ENCODE data around the gene ARL13B.
"Not testable (repeated sequence)": the region's sequence is repeated elsewhere in the genome, so short reads cannot be mapped to it uniquely, and the experiment has no call there.

The ARL13B gene

DNA sequence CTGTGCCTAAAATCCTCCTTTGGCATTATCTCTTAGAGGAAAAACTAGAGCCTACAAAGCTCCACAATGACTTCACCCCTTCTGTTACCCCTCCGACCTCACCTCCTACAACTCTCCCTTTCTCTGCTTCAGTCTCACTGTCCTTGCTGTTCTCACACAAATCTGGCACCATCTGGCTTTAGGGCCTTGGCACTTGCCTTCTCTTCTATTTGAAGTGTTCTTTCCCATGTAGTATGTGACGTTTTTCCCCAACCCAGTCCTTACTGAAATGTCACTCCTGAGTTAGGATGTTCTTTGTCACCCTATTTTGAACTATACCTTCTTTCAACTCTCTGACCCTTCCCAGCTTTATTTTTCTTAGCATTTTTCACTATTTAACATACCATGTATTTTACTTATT lies 39.7 kb downstream of the ARL13B start:
- Mint-ChIP-seq H3K9me3 (no peaks in the 10 kb centered on the region), H3K27ac (no peak overlapping the region), H3K4me3 (no peak overlapping the region), H3K36me3 (ENCODE audit: low read depth) (peaks cover 5% of the 10 kb centered on the region), H3K4me1 (ENCODE audit: low read depth) (peaks cover 6% of the 10 kb centered on the region), H3K27me3 (no peaks in the 10 kb centered on the region)

DNA sequence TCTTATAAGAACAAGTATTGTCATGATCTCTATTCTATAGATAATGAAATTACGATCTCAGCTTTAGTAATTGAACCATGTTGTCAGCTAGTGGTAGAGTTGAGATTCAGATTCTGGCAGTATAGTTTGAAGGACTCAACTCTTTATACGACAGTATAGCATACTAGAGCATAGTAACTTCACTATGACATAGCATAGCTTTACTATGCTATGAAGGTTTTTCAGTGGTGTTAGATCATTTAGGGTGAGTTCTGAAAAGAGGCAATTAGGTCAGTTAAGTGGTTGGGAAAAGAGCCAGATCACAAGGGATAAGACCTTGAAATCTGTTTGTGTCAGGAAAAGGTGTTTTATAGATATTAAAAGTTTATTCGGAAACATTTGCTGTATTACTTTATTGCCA lies 40.3 kb downstream of the ARL13B start:
- Mint-ChIP-seq H3K27ac (no peak overlapping the region), H3K27me3 (no peaks in the 10 kb centered on the region), H3K9me3 (no peaks in the 10 kb centered on the region), H3K36me3 (ENCODE audit: low read depth) (no peaks in the 10 kb centered on the region), H3K4me1 (ENCODE audit: low read depth) (no peaks in the 10 kb centered on the region), H3K4me3 (no peak overlapping the region)

DNA sequence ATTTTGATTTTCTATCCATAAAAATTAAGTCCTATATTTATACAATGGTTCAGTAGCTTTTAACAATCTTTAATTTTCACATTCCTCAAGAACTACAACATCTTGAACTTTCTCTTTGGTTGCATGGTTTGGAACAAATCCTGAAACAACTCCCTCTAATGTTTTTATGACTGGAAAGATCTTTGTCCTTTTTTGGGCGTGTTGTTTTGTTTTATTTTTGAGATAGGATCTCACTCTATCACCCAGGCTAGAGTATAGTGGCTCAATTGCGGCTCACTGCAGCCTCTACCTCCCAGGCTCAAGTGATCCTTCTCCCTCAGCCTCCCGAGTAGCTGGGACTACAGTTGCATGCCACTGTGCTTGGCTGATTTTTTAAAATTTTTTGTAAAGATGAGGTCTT lies 44.4 kb downstream of the ARL13B start:
- Mint-ChIP-seq H3K4me3 (no peak overlapping the region), H3K27me3 (no peaks in the 10 kb centered on the region), H3K36me3 (ENCODE audit: low read depth) (no peaks in the 10 kb centered on the region), H3K4me1 (ENCODE audit: low read depth) (no peaks in the 10 kb centered on the region), H3K27ac (no peak overlapping the region), H3K9me3 (no peaks in the 10 kb centered on the region)

DNA sequence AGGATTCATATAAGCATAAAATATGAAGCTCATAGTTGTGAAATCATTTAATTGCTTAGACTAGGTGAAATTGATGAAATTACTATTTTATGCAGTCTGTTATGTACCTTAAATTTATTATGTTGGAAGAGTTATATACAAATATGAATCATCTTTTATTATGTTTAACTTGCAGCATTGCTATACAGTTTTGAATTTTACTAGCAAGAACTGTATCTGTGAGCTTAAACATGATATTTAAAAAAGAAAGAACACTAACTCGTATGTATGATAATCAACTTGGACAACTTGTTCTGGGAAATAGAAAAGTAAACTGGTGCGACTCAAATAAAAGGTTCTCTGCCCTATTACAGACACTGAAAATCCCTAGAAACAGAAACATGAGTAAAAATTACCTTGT lies 46.7 kb downstream of the ARL13B start:
- Mint-ChIP-seq H3K4me1 (ENCODE audit: low read depth) (no peaks in the 10 kb centered on the region), H3K27ac (no peak overlapping the region), H3K4me3 (no peak overlapping the region), H3K27me3 (no peaks in the 10 kb centered on the region), H3K9me3 (no peaks in the 10 kb centered on the region), H3K36me3 (ENCODE audit: low read depth) (no peaks in the 10 kb centered on the region)

DNA sequence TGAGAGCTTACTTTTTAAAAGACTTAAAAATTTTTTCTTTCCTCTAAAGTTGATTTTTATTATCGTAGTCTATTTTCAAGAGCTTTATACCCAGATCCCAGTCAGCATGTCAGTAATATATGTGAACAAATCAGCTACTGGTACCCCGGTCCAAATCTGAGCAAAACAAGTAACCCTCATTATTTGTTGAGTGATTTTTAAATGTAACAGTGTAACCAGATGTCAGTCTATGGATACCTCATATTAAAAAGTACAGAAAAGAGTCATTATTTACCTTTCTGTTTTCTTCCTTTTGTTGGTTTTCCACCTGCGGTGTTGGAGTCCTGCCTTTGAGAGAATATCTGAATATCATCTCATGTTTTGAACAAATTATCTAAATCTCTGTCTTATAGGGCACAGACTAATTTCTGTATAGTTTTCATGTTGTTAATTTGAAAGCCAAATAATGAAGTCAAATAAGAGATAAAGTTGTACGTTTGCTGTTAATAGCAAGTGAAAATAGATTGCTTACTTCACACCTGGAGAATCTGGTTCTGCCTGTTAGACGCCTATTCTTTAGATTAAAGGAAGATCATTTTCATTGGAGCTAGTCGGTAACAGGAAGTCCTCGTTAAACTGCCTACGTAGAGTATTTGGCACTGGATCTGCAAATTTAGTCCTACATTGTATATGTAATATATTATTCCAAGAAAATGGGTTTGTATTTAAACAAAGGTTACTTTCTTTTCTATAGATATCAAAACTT lies 48.3 kb downstream of the ARL13B start, which contains the start of gene STX19:
TSS of gene STX19 (minus strand) at position 505 of the 745 bp plus-strand sequence. CDS start 13,328 bp downstream, outside the sequence.
- Mint-ChIP-seq H3K36me3 (ENCODE audit: low read depth) (no peaks in the 10 kb centered on the region), H3K27me3 (no peaks in the 10 kb centered on the region), H3K4me1 (ENCODE audit: low read depth) (no peaks in the 10 kb centered on the region), H3K9me3 (no peaks in the 10 kb centered on the region), H3K4me3 (no peak within 1 kb of the TSS), H3K27ac (no peak within 1 kb of the TSS)

DNA sequence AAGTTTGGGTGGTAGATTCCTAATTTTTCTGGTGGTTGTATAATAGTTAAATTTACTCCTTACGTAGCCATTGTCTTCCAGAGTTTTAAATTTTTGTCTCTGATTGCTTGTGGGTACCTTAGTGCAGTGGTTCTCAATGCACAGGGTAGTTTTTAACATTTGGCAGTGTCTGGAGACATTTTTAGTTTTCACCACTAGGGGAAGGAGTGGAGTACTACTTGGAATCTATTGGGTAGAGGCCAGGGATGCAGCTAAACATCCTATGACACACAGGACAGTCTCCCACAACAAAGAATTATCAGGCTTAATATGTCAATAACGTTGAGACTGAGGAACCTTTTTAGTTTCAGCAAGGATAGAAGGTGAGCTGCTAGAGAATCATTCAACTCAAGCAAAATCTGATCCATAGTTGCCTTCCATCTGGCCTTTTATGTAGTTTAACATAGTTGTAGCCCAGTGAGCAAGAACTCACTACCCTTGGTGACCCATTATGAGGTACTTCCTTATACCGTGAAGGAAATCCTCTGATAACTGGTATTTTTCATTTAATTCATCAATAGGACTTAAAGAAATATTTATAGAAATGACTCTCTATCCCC lies 57.1 kb downstream of the ARL13B start:
- H3K4me3 Mint-ChIP-seq = no peak overlapping the region
- H3K4me1 Mint-ChIP-seq (ENCODE audit: low read depth) = no peaks in the 10 kb centered on the region
- peaks cover 6% of the 10 kb centered on the region for H3K36me3 Mint-ChIP-seq (ENCODE audit: low read depth)
- H3K27me3 Mint-ChIP-seq = no peaks in the 10 kb centered on the region
- H3K9me3 Mint-ChIP-seq = no peaks in the 10 kb centered on the region
- no peak overlapping the region for H3K27ac Mint-ChIP-seq

DNA sequence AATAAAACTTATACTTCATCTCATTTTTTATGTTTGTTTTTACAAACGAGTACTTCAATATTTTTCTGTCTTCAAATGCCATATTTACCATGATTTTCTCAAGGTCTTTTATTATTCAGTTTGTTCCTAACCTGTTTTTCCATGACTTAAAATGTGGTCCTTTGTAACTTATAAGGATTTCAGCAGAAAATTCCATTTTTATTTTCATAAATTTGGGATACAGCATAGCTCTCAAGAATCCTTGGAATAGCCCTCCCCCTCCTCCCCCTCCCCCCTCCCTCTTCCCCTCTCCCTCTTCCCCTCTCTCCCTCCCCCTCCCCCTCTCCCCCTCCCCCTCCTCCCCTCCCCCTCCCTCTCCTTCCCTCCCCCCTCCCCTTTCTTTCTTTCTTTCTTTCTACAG lies 63.3 kb downstream of the ARL13B start:
- no peak overlapping the region for H3K4me3 Mint-ChIP-seq
- peaks cover 4% of the 10 kb centered on the region for H3K4me1 Mint-ChIP-seq (ENCODE audit: low read depth)
- H3K9me3 Mint-ChIP-seq = no peaks in the 10 kb centered on the region
- peaks cover 13% of the 10 kb centered on the region for H3K36me3 Mint-ChIP-seq (ENCODE audit: low read depth)
- no peaks in the 10 kb centered on the region for H3K27me3 Mint-ChIP-seq
- H3K27ac Mint-ChIP-seq = peak overlapping the region; percentile 71

DNA sequence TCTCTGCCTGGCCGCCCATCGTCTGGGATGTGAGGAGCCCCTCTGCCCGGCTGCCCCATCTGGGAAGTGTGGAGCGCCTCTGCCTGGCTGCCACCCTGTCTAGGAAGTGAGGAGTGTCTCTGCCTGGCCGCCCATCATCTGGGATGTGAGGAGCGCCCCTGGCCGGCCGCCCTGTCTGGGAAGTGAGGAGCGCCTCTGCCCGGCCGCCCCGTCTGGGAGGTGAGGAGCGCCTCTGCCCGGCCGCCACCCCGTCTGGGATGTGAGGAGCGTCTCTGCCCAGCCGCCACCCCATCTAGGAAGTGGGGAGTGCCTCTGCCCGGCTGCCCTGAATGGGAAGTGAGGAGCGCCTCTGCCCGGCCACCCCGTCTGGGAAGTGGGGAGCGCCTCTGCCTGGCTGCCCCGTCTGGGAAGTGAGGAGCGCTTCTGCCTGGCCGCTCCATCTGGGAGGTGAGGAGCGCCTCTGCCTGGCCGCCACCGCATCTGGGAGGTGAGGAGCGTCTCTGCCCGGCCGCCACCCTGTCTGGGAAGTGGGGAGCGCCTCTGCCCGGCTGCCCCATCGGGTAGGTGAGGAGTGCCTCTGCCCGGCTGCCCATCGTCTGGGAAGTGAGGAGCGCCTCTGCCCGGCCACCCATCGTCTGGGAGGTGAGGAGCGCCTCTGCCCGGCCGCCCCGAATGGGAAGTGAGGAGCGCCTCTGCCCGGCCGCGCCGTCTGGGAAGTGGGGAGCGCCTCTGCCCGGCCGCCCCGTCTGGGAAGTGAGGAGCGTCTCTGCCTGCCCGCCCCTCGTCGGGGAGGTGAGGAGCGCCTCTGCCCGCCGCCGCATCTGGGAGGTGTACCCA lies 64.4 kb downstream of the ARL13B start:
- H3K4me3 Mint-ChIP-seq; H3K9me3 Mint-ChIP-seq; H3K4me1 Mint-ChIP-seq (ENCODE audit: low read depth); H3K27ac Mint-ChIP-seq; H3K27me3 Mint-ChIP-seq: not testable (repeated sequence)
- H3K36me3 Mint-ChIP-seq (ENCODE audit: low read depth) = peaks cover 13% of the 10 kb centered on the region

DNA sequence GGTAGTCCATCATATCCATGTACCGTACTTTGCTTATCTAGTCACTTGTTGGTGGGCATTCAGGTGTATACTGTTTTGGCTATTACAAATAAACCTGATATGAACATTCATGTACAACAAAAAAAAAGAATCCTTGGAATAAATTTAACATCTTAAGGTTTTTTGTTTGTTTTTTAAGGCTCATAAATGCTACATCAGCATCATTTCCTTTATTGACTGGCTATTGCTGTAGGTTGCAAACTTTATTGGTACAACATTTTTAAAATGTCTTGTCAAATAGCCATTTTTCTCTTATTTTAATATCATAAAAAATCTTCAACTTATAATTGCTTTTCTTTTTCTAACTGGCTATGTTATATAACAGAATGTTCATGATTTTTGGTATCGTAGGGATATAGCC lies 66.6 kb downstream of the ARL13B start:
- H3K36me3 Mint-ChIP-seq (ENCODE audit: low read depth) = peaks cover 13% of the 10 kb centered on the region
- peaks cover 4% of the 10 kb centered on the region for H3K4me1 Mint-ChIP-seq (ENCODE audit: low read depth)
- H3K4me3 Mint-ChIP-seq = no peak overlapping the region
- no peak overlapping the region for H3K27ac Mint-ChIP-seq
- no peaks in the 10 kb centered on the region for H3K9me3 Mint-ChIP-seq
- H3K27me3 Mint-ChIP-seq = no peaks in the 10 kb centered on the region

DNA sequence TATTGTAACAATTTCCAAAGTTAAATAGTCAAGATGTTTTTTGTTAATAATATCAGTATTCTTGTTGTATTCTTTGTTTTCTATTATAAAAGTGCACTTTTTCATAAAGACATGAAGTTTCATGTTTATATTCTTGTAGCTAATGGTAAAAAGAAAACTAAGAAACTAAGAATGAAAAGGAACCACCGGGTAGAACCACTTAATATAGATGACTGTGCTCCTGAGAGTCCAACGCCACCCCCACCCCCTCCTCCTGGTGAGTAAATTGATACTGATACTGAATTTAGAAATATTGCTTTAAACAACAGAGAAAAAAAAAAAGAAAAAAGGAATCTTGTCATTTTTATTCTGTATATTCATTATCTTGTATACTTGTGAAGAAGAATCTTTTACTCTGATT lies 69.3 kb downstream of the ARL13B start:
- H3K4me3 Mint-ChIP-seq = no peak overlapping the region
- no peak overlapping the region for H3K27ac Mint-ChIP-seq
- H3K9me3 Mint-ChIP-seq = no peaks in the 10 kb centered on the region
- H3K4me1 Mint-ChIP-seq (ENCODE audit: low read depth) = no peaks in the 10 kb centered on the region
- H3K36me3 Mint-ChIP-seq (ENCODE audit: low read depth) = peaks cover 6% of the 10 kb centered on the region
- no peaks in the 10 kb centered on the region for H3K27me3 Mint-ChIP-seq

DNA sequence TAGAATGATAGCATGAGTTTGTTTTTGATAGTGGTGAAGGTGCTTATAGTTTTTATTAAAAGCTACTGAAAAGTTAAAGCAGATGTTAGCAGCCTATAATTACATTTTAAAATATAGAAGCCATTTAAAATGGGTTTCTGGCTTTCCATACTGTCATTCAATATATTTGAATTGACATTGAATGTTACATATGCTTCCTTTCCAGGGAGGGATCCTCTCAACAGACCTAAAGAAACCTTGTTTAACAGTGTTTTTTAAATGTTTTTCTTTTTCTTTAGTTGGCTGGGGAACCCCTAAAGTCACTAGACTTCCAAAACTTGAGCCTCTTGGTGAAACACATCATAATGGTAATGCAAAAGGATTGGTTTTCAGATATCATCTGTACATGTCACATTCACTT lies 70.6 kb downstream of the ARL13B start:
- H3K27ac Mint-ChIP-seq = no peak overlapping the region
- no peak overlapping the region for H3K4me3 Mint-ChIP-seq
- H3K27me3 Mint-ChIP-seq = no peaks in the 10 kb centered on the region
- H3K36me3 Mint-ChIP-seq (ENCODE audit: low read depth) = no peaks in the 10 kb centered on the region
- no peaks in the 10 kb centered on the region for H3K4me1 Mint-ChIP-seq (ENCODE audit: low read depth)
- no peaks in the 10 kb centered on the region for H3K9me3 Mint-ChIP-seq

DNA sequence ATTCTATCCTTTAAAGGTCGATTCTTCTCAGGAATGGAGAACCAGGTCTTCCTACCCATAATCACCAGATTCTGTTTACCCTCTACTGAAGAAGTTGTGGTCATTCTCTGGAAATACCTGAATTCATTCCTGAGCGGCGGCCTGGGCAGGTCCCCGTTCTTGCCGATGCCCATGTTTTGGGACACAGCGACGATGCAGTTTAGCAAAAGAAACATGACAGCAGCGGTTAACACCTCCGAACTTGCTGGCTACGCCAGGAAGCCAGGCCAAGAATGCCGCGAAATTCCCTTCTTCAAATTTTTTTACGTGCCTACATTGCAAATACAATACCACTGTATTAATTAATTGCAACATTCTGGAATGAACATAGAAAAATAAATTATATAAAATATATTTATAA lies 81.3 kb downstream of the ARL13B start:
- H3K27ac Mint-ChIP-seq = no peak overlapping the region
- H3K36me3 Mint-ChIP-seq (ENCODE audit: low read depth) = peaks cover 51% of the 10 kb centered on the region
- H3K4me3 Mint-ChIP-seq = no peak overlapping the region

DNA sequence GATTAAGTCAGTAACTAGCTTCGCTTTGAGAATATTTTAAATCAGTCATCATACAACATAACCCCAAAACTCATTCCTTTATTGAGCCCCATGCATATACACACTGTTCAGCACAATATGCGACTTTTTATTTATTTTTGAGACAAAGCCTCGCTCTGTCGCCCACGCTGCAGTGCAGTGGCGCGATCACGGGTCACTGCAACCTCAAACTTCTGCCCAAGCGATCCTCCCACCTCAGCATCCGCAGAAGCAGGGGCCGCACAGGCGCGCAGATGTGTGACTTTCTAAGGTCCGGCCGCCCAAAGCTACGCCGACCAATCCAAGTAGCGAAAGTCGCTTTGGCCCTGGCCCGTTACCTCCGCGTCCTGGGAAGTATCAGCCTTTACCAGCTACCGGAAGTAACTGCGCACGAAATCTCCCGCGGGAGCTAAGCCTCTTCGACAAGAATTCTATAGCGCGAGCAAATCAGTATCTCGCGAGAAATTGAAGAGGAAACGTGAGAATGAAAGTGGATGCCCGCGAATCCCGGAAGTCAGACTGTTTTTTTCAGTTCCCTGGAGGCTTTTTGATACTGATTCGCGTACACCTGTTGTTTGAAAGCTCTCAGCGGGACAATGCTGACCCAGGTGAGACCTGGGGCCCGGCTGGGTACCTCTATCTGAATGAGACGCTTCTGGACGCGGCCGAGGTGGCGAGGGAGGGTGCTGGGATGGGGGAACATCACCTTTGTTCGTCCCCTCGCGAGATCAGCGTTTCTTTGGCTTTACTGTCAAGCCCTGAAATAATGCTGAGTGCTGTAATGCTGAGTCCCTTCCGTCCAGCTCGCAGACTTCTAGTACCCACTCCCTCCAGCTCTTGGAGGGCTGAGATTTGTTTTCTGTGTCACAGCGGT lies 82.8 kb downstream of the ARL13B start, which contains the start of the genes DHFR2 and NSUN3:
TSS of gene DHFR2 (minus strand) at position 404 of the 892 bp plus-strand sequence. CDS start 1,405 bp downstream, outside the sequence.
TSS of gene NSUN3 (plus strand) at position 549 of the 892 bp plus-strand sequence. CDS start at position 615, 66 bp downstream.
- Mint-ChIP-seq H3K4me3 (peak within 1 kb of the TSS; percentile 100), H3K9me3 (peaks cover 4% of the 10 kb centered on the region), H3K4me1 (ENCODE audit: low read depth) (peaks cover 48% of the 10 kb centered on the region), H3K27ac (peak within 1 kb of the TSS; percentile 100), H3K36me3 (ENCODE audit: low read depth) (peaks cover 60% of the 10 kb centered on the region), H3K27me3 (no peaks in the 10 kb centered on the region)

More for the DNA sequence above, 81.3 kb downstream of the ARL13B start:
- Mint-ChIP-seq H3K9me3 (no peaks in the 10 kb centered on the region), H3K27me3 (no peaks in the 10 kb centered on the region), H3K4me1 (ENCODE audit: low read depth) (peaks cover 36% of the 10 kb centered on the region)

DNA sequence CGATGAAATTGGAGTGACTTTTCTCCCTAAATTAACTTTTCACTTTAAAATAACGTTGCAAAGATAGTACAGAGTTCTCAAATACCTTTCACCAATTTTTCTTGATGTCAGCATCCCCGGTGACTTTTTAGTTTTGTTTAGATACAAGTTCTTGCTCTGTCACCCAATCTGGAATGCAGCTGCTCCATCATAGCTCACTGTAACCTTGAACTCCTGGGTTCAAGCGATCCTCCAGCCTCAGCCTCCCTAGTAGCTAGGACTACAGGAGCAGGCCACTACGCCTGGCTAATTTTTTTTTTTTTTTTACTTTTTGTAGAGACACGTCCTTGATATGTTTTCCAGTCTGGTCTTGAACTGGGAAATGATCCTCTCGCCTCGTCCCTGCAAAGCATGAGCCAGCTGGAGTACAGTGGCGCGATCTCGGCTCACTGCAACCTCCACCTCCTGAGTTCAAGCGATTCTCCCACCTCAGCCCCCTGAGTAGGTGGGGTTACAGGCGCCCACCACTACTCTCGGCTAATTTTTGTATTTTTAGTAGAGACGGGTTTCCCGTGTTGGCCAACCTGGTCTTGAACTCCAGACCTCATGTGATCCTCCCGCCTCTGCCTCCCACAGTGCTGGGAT lies 83.7 kb downstream of the ARL13B start:
- H3K36me3 Mint-ChIP-seq (ENCODE audit: low read depth) = peaks cover 67% of the 10 kb centered on the region
- peaks cover 54% of the 10 kb centered on the region for H3K4me1 Mint-ChIP-seq (ENCODE audit: low read depth)
- H3K4me3 Mint-ChIP-seq = peak overlapping the region; percentile 100
- H3K27ac Mint-ChIP-seq = peak overlapping the region; percentile 100
- peaks cover 4% of the 10 kb centered on the region for H3K9me3 Mint-ChIP-seq
- no peaks in the 10 kb centered on the region for H3K27me3 Mint-ChIP-seq
